Osteoblast (primary cell): ENCODE measurements around the gene COPS8. TPM values are rescaled to one million over a fixed set of nuclear protein-coding genes. Genes with fewer than 3 reads are reported as not detected.

Experiments used
- DNase-seq: peaks from one replicate; pipeline ENCODE4 v3.0.0; 2011; ENCODE audit warnings: low spot score, mixed read lengths; ENCODE audit not compliant: insufficient read length; ENCODE audit errors: missing footprints
- H2AFZ ChIP-seq: 2 replicates; pipeline ENCODE4 v1.6.0; 2011; ENCODE audit warnings: mild to moderate bottlenecking, low read length
- H3K27ac ChIP-seq: 2 replicates; pipeline ENCODE4 v1.5.1; 2011; ENCODE audit warnings: mild to moderate bottlenecking, low read depth, low read length, moderate library complexity
- H3K27me3 ChIP-seq: 2 replicates; pipeline ENCODE4 v1.6.0; 2012; ENCODE audit warnings: mild to moderate bottlenecking, control low read depth, inconsistent platforms, low read length, moderate library complexity; ENCODE audit not compliant: insufficient read depth
- H3K36me3 ChIP-seq: 2 replicates; pipeline ENCODE4 v1.5.1; 2011; ENCODE audit warnings: mild to moderate bottlenecking, low read length, control low read depth, moderate library complexity; ENCODE audit not compliant: insufficient read depth
- H3K4me1 ChIP-seq: 2 replicates; pipeline ENCODE4 v1.5.1; 2011; ENCODE audit warnings: mild to moderate bottlenecking, low read length, control low read depth, moderate library complexity; ENCODE audit not compliant: insufficient read depth
- H3K4me2 ChIP-seq: 2 replicates; pipeline ENCODE4 v1.6.0; 2011; ENCODE audit warnings: mild to moderate bottlenecking, low read length; ENCODE audit not compliant: insufficient read depth
- H3K4me3 ChIP-seq: fragments of 200-600 bp; sonication (generic); 3 replicates; pipeline ENCODE4 v1.5.1; 2012; ENCODE audit warnings: mild to moderate bottlenecking, low read length, inconsistent platforms; ENCODE audit not compliant: insufficient read depth
- H3K79me2 ChIP-seq: 2 replicates; pipeline ENCODE4 v1.6.0; 2012; ENCODE audit warnings: mild to moderate bottlenecking, low read length, control low read depth, inconsistent platforms; ENCODE audit not compliant: insufficient read depth
- H3K9me3 ChIP-seq: 2 replicates; pipeline ENCODE4 v1.5.1; 2011; ENCODE audit warnings: low read depth, low read length, control low read depth
- H4K20me1 ChIP-seq: 2 replicates; pipeline ENCODE4 v1.6.0; 2012; ENCODE audit warnings: mild to moderate bottlenecking, low read length, control low read depth; ENCODE audit not compliant: insufficient read depth
- CTCF ChIP-seq: IDR thresholded peaks from 2 replicates; pipeline ENCODE4 v1.5.1; 2011; ENCODE audit warnings: mild to moderate bottlenecking, low read depth, low read length, moderate library complexity; ENCODE audit errors: extremely low read depth
- total RNA-seq: library from RNA; depleted of rRNA; stranded (reverse); fragments of >200 nt; gene quantifications from 2 replicates; pipeline ENCODE4 v1.2.3, GENCODE V29; 2012

Gene COPS8
- total RNA-seq, 1 donor = 91.2 TPM

- H3K4me3 ChIP-seq = no peak overlapping the region
- no peak for TF ChIP-seq CTCF
- no peaks in the 10 kb centered on the region for H3K27me3 ChIP-seq
- H3K4me1 ChIP-seq = peaks cover 36% of the 10 kb centered on the region
- H3K9me3 ChIP-seq = no peaks in the 10 kb centered on the region
- H3K27ac ChIP-seq = peak overlapping the region; percentile 88
- no peaks in the 10 kb centered on the region for H4K20me1 ChIP-seq
- no peak overlapping the region for H2AFZ ChIP-seq
- H3K4me2 ChIP-seq = peak overlapping the region; percentile 48
- no peak for DNase-seq
- H3K36me3 ChIP-seq = peaks cover 59% of the 10 kb centered on the region
- H3K79me2 ChIP-seq = peaks cover 27% of the 10 kb centered on the region
Measured at GRCh38 chr2:237097326-237097910, 11.7 kb downstream of the COPS8 start.

GRCh38 chr2:237097911-237098702 is 12.4 kb downstream of the COPS8 start:
- H3K36me3 ChIP-seq = peaks cover 63% of the 10 kb centered on the region
- TF ChIP-seq CTCF = no peak
- H3K9me3 ChIP-seq = no peaks in the 10 kb centered on the region
- H3K4me3 ChIP-seq = no peak overlapping the region
- no peaks in the 10 kb centered on the region for H4K20me1 ChIP-seq
- peaks cover 29% of the 10 kb centered on the region for H3K4me1 ChIP-seq
- DNase-seq = peak; percentile 82
- peak overlapping the region; percentile 88 for H3K27ac ChIP-seq
- no peaks in the 10 kb centered on the region for H3K27me3 ChIP-seq
- H2AFZ ChIP-seq = no peak overlapping the region
- peak overlapping the region; percentile 37 for H3K4me2 ChIP-seq
- peaks cover 21% of the 10 kb centered on the region for H3K79me2 ChIP-seq

- peaks cover 25% of the 10 kb centered on the region for H3K4me1 ChIP-seq
- no peak overlapping the region for H3K4me3 ChIP-seq
- H3K79me2 ChIP-seq = peaks cover 7% of the 10 kb centered on the region
- H3K36me3 ChIP-seq = peaks cover 54% of the 10 kb centered on the region
- TF ChIP-seq CTCF = no peak
- no peak overlapping the region for H3K27ac ChIP-seq
- H4K20me1 ChIP-seq = no peaks in the 10 kb centered on the region
- H3K27me3 ChIP-seq = no peaks in the 10 kb centered on the region
- no peak overlapping the region for H3K4me2 ChIP-seq
- no peak overlapping the region for H2AFZ ChIP-seq
- DNase-seq = no peak
- no peaks in the 10 kb centered on the region for H3K9me3 ChIP-seq
Measured at GRCh38 chr2:237099804-237100203, 14.1 kb downstream of the COPS8 start.
